HG02588 (cell line): ENCODE results near the gene SNAPC1.

ENCODE experiments used
- ATAC-seq: cut with Tn5 transposase; IDR thresholded peaks from one replicate; pipeline ENCODE4 v1.9.1; 2021; ENCODE audit warnings: mild to moderate bottlenecking, moderate library complexity; ENCODE audit not compliant: unreplicated experiment

The SNAPC1 gene

GRCh38 chr14:61803755-61804154 lies 41.5 kb downstream of the SNAPC1 start:
- ATAC-seq: no peak

GRCh38 chr14:61805451-61805850 lies 43.2 kb downstream of the SNAPC1 start:
- ATAC-seq: no peak

- ATAC-seq: no peak
These were observed 49.7 kb downstream of the SNAPC1 start for GRCh38 chr14:61811882-61812346.

- ATAC-seq: no peak
These were observed 50.3 kb downstream of the SNAPC1 start, which contains the start of gene SYT16 for GRCh38 chr14:61812347-61813095. SYT16 (plus strand) TSS chr14:61812703.

- ATAC-seq: no peak
These were observed 50.9 kb downstream of the SNAPC1 start for GRCh38 chr14:61813096-61813606.

- ATAC-seq: no peak
These were observed 60.2 kb downstream of the SNAPC1 start for GRCh38 chr14:61822458-61822857.

GRCh38 chr14:61832783-61833182 lies 70.6 kb downstream of the SNAPC1 start:
- ATAC-seq: no peak

GRCh38 chr14:61836184-61836583 lies 74.0 kb downstream of the SNAPC1 start:
- ATAC-seq: no peak

- no peak for ATAC-seq
These were observed 74.6 kb downstream of the SNAPC1 start for GRCh38 chr14:61836807-61837206.

GRCh38 chr14:61837336-61838229 lies 75.4 kb downstream of the SNAPC1 start:
- ATAC-seq: peak; percentile 91

- no peak for ATAC-seq
These were observed 76.5 kb downstream of the SNAPC1 start for GRCh38 chr14:61838661-61839245.

- ATAC-seq: no peak
These were observed 77.3 kb downstream of the SNAPC1 start for GRCh38 chr14:61839507-61839906.

- ATAC-seq: no peak
These were observed 78.9 kb downstream of the SNAPC1 start for GRCh38 chr14:61841145-61841544.
